KOPT-K1 (cell line): ENCODE measurements around the gene TERB1.

Experiments
- H3K27ac ChIP-seq: fragments of 200-600 bp; sonication (generic); 2 replicates; pipeline ENCODE4 v1.5.1; 2016; ENCODE audit warnings: antibody characterized with exemption, mild to moderate bottlenecking, low read depth, low read length; ENCODE audit not compliant: poor library complexity, severe bottlenecking
- H3K36me3 ChIP-seq: fragments of 200-600 bp; sonication (generic); 2 replicates; pipeline ENCODE4 v1.5.1; 2017; ENCODE audit warnings: antibody characterized with exemption, mild to moderate bottlenecking, low read length, moderate library complexity; ENCODE audit not compliant: insufficient read depth
- H3K9me3 ChIP-seq: fragments of 200-600 bp; sonication (generic); 2 replicates; pipeline ENCODE4 v1.5.1; 2017; ENCODE audit warnings: antibody characterized with exemption, low read length, mild to moderate bottlenecking; ENCODE audit not compliant: insufficient read depth, poor library complexity, severe bottlenecking

Gene TERB1

DNA sequence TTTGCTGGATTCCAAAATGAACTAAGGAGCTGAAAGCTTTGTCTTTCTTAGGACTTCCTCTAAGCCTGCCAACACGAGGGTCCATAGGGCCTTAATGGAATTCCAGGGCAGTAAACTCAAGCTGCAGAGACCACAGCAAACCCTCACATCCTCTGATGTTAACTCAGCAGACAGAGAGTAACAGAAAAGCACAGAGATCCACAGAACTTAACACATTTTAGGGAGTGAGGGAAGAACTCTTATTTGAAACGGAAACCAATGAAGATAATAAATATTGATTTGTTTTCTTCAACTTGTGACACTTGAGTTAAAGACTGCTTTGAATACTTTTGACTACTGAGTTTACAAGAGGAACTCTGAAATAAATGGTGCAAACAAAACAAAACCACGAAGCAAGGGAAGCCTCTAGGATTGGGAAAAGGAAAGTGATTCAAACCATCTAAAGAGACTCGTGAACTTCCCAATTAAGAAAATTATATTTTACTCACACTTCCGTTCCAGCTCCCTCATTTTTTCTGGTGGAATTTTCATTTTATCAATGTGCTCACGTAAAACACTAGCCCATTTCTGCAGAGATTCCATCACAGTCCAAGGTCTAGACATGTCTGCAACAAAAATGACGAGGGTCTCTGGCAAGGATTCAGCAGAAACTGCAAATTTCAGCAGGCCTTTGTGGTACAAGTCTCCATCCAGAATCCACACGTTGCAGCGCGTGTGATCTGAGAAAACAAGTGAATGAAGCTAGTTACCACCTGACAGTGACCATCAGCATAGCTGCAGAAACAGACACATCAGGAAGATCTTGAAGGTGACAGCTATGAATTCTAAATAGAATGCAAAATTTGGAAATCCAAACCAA, 59.2 kb downstream of the TERB1 start:
- H3K27ac ChIP-seq = no peak overlapping the region
- peaks cover 100% of the 10 kb centered on the region for H3K36me3 ChIP-seq
- no peaks in the 10 kb centered on the region for H3K9me3 ChIP-seq

DNA sequence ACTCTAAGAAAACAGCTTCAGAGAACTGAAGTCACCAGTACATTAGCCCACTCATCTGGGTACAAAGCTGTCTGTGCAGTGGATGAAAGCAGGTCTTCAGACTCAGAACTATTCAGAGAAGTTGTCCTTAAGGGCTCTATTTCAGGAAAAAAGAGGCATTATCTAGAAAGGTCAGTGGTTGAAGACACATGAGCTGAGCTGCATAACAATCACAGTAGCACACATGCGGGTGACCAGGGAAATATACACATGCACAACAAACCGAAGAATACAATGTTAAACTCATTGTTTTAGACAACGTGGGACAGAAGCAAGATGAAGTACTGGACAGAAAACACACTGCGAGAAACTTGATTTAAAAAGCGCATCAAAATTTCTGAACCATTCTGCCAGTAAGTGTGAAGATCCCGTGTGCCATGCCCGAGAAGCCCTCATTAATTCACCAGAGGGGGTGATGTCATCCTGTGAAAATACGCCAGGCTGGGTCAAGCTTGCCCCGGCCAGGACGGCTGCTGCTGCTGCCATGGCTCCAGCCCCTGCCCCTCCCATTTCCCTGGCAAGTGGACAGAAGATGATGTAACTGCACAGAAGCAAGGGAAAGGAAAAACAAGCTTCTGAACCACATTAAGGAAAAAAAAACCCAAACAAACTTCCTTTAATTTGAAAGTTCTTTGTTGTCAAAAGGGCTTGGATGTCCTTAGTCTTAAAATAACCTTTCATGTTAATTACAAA, 60.0 kb downstream of the TERB1 start:
- Histone ChIP-seq H3K27ac (no peak overlapping the region), H3K36me3 (peaks cover 100% of the 10 kb centered on the region)

DNA sequence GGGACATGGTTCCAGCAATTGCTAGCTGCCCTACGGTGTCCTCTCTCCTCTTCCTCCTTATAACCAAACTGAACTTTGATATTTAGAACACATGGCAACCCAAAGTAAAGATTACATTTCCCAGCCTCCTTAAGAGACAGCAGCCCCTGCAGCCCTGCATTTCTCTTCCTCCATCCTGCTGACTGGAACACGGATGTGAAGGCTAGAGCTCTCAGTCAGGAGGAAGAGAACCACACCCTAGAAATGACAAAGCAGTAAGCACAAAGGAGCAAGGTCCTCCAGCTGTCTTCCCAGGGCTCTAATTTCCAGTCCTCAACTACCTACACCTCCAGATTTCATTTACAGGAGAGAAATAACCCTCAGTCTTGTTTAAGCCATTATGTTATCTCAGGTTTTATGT, 60.9 kb downstream of the TERB1 start:
- no peaks in the 10 kb centered on the region for H3K9me3 ChIP-seq
- H3K27ac ChIP-seq = no peak overlapping the region
- H3K36me3 ChIP-seq = peaks cover 100% of the 10 kb centered on the region

More for the DNA sequence above, 60.0 kb downstream of the TERB1 start:
- H3K9me3 ChIP-seq = no peaks in the 10 kb centered on the region

DNA sequence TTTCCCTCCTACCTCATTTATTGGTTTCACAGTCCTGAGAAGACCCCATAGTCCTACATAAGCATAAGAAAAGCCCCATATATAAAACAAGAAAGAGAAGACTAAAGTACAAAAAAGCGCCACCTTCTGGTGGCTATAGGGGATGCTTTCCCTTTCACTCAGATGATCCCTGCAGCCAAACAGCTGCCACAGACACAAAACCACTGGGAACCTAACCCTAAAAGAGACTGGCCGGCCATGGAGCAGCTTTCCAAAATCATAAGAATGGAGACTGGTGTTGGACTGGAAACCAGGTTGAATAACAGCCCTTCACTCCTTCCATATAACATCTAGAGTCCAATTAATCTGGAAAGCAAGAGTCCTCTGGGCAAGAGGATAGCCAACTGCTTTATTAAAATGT, 61.4 kb downstream of the TERB1 start:
- Histone ChIP-seq H3K9me3 (no peaks in the 10 kb centered on the region), H3K27ac (no peak overlapping the region), H3K36me3 (peaks cover 100% of the 10 kb centered on the region)

DNA sequence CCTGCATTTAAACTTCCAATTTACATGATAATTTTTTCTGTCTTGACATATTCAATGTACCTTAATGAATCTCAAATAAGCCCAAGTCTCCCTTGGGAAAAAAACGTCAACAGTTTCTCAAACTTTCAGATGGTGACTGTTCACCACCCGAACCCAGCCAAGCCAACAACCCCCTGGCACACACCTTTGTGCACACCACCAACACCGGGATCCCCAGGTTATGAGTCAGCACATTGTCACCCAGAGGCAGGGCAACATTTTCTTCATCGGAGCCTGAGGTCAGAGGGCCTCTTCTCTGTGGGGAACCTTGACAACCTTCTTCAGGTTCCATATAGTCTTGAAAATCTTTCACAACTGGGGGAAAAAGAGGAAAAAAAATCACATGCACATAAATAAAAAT, 65.5 kb downstream of the TERB1 start:
- no peaks in the 10 kb centered on the region for H3K9me3 ChIP-seq
- H3K36me3 ChIP-seq = peaks cover 100% of the 10 kb centered on the region
- H3K27ac ChIP-seq = no peak overlapping the region

DNA sequence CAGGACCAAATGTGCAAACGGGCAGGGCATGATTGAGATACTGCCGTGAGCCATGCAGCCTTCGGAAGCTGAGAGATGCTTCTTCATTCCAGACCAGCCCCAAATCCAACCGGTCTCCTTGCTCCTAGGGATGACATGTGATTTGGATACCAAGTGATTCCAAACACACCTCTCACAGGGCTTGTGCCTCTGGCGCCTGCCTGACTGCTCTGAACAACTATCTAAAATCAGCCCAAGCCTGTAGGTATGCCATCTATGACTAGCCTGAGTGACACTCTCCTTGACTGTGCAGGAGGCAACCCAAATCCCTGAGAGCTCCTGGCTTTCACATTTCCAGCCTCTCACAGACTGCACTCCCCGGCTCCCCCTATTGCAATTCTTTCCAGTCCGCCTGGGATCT, 70.3 kb downstream of the TERB1 start:
- peaks cover 99% of the 10 kb centered on the region for H3K36me3 ChIP-seq

DNA sequence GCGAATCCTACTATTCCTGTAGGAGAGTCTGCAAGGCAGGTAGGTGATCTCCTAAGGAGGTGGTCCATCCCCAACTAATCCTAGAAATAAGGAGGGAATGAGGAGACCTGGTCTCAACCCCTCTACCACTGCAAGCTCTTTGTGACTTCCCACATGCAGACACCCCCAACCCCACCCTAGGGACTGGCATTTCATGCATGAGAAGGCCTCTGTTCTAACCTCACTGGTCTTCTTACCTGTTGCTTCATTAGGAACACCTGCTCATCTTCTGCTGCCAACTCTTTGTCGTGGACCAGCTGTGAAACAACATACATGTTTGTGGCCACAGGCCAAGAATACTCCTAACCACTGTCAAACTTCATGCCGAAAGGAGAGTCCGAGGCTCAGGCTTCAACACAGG, 72.6 kb downstream of the TERB1 start:
- Histone ChIP-seq H3K27ac (no peak overlapping the region), H3K9me3 (no peaks in the 10 kb centered on the region), H3K36me3 (peaks cover 99% of the 10 kb centered on the region)

More for the DNA sequence above, 70.3 kb downstream of the TERB1 start:
- H3K9me3 ChIP-seq = no peaks in the 10 kb centered on the region
- no peak overlapping the region for H3K27ac ChIP-seq

DNA sequence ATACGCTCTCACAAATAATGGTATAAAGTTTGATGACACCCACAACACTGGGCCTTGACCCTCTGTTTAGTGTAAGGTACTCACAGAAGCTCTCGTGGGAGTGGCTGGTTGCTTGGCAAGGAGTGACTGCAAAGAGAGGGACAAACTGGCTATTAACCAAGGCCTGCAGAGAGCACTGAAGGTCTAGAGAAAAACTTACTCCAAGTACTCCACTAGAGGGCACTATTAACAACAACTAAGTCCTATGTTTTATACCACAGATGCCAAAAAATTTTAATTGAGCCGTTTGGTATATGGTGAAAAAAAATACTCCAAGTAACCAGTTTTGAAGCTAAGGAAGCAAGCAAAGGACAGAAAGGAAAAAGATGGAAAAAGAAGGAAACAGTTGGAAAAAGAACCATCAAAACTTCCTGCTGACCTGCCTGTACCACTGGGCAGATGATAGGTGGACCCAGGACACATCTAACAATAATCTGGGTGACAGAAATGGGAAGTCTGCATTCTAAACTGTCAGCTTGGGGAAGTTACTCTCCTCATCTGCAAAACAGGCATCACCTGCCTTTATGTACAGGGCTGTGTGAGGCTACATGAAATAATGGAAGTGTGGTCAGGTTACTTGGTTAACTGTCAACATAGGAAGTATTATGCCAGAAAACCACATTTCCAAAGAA, 73.1 kb downstream of the TERB1 start:
- Histone ChIP-seq H3K9me3 (no peaks in the 10 kb centered on the region), H3K27ac (no peak overlapping the region), H3K36me3 (peaks cover 99% of the 10 kb centered on the region)

DNA sequence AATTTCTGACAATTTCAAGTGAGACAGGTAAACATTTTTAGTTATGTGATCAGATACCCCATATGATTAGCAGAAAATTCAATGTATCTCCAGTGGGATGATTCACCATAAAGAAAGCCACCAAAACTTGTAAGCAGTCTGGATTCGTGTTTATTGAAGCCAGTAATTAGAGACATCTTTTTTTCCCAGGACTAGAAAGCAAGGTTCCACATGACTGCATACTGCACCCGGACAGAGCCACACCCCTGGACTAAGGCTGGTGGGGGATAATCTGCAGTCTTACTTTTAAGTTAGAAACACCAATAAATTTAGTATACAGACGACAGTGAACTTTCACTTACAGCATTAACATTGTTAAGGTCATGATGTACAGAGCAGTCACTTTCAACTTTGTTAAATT, 80.6 kb downstream of the TERB1 start:
- no peaks in the 10 kb centered on the region for H3K9me3 ChIP-seq
- no peak overlapping the region for H3K27ac ChIP-seq
- peaks cover 82% of the 10 kb centered on the region for H3K36me3 ChIP-seq

DNA sequence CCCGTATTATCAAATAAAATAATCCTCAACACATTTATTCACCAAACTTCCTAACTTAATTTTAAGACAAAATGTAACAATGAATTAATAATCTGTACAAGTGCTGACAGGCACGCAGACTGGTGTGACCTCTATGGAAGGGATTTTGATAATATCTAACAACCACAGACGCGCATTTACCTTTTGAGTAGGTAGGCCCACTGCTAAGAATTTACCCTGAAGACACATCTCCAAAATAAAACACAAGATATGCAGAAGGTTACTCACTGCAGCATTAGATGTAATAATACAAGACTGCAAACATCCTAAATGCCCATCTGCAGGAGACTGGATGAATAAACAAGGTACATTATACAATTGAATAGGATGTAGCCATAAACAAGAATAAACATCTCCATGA, 82.1 kb downstream of the TERB1 start:
- H3K27ac ChIP-seq = no peak overlapping the region
- H3K9me3 ChIP-seq = no peaks in the 10 kb centered on the region
- peaks cover 66% of the 10 kb centered on the region for H3K36me3 ChIP-seq

DNA sequence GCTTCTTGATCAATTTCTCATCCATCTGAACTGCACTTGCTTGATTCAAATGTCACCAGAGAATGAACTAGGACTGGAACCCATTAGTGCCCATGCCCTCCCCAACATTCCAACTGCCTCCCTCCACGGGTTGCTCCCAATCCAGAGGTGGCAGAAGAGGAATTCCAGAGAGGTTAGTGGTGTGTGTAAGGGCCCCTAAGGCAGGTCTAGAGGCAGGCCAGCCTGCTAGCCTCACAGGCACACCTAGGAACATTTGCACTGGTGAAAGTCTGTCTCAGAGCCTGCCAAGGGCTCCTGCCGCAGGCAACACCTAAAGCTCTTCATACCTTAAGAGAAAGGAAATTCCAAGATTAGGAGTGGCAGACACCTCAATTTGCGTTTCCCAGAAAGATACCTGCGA, 83.6 kb downstream of the TERB1 start:
- no peak overlapping the region for H3K27ac ChIP-seq
- H3K9me3 ChIP-seq = no peaks in the 10 kb centered on the region
- peaks cover 52% of the 10 kb centered on the region for H3K36me3 ChIP-seq

DNA sequence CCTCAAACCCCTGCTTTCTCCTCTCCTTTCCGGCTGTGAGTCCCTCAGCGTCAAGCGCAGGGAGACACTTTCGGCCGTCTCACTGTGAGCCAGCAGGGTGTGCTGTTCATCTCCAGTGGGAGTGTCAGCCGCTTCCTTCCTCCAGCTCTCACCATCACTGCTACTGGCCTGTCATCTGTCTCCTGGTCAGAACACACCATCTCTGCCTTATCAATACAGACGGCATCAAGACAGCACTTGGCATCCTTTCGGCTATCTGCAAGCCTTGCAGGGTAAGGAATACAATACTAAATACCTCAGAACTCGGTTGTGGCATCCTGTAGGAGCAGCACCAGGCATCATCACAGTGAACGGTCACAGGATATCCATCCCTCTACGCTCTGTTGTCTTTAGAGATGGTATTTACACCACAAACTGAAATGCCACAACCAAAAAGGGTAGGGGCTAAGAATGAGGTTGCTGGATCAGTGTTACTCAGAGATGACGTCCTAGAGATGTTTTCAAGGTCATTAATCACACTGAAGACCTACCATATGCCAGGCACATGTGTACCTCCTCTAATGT, 84.2 kb downstream of the TERB1 start:
- peaks cover 46% of the 10 kb centered on the region for H3K36me3 ChIP-seq
- no peak overlapping the region for H3K27ac ChIP-seq
- H3K9me3 ChIP-seq = no peaks in the 10 kb centered on the region

DNA sequence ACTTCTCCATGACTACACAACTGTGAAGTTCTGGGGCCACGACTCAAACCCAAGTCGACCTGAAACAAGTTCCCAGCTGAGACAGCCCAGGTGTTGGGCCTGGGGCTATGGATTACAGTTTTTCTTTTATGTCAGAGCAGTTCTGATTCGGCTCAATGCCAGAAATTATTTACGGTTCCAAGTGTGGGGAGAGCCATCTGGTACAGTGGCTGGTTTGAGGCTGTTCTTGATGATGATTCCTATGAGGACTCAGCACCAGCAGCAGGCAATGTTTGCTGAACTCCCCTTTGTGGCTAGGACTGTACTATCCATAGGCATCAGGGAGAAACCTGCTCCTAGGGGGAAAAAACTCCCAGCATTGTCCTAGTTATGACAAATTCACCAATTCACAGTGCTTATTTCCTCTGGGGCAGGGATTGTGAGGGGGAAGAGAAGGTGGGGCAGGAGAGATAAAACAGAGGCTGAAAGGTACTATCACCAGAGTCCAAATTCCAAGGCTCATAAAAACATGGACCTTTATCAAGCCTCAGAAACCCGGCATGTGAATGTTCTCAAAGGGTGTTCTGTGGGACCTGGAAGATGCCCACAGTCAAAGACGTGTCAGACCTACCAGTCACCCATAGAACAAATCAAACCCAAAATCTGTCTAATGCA, 86.6 kb downstream of the TERB1 start:
- Histone ChIP-seq H3K27ac (no peak overlapping the region), H3K36me3 (peaks cover 24% of the 10 kb centered on the region; the same call in 1 of the 2 replicates), H3K9me3 (no peaks in the 10 kb centered on the region)

DNA sequence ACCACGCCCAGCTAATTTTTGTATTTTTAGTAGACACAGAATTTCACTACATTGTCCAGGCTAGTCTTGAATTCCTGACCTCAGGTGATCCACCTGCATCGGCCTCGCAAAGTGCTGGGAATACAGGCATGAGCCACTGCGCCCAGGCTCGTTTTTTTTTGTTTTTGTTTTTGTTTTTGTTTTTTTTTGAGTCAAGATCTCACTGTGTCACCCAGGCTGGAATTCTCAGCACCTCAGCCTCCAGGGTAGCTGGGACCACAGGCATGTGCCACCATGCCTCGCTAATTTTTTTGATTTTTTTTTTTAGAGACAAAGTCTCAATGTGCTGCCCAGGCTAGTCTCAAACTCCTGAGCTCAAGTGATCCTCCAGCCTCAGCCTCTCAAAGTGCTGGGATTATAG, 87.3 kb downstream of the TERB1 start:
- no peaks in the 10 kb centered on the region for H3K9me3 ChIP-seq
- peaks cover 18% of the 10 kb centered on the region; the same call in 1 of the 2 replicates for H3K36me3 ChIP-seq
- no peak overlapping the region for H3K27ac ChIP-seq
